Measurements from ENCODE around the gene KRTAP4-12.

- TF ChIP-seq, protein P1, sequence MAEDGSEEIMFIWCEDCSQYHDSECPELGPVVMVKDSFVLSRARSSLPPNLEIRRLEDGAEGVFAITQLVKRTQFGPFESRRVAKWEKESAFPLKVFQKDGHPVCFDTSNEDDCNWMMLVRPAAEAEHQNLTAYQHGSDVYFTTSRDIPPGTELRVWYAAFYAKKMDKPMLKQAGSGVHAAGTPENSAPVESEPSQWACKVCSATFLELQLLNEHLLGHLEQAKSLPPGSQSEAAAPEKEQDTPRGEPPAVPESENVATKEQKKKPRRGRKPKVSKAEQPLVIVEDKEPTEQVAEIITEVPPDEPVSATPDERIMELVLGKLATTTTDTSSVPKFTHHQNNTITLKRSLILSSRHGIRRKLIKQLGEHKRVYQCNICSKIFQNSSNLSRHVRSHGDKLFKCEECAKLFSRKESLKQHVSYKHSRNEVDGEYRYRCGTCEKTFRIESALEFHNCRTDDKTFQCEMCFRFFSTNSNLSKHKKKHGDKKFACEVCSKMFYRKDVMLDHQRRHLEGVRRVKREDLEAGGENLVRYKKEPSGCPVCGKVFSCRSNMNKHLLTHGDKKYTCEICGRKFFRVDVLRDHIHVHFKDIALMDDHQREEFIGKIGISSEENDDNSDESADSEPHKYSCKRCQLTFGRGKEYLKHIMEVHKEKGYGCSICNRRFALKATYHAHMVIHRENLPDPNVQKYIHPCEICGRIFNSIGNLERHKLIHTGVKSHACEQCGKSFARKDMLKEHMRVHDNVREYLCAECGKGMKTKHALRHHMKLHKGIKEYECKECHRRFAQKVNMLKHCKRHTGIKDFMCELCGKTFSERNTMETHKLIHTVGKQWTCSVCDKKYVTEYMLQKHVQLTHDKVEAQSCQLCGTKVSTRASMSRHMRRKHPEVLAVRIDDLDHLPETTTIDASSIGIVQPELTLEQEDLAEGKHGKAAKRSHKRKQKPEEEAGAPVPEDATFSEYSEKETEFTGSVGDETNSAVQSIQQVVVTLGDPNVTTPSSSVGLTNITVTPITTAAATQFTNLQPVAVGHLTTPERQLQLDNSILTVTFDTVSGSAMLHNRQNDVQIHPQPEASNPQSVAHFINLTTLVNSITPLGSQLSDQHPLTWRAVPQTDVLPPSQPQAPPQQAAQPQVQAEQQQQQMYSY (CRISPR knock-in tag; IDR thresholded peaks at IDR 0.05): no peak
- TF ChIP-seq CTCF (IDR thresholded peaks at IDR 0.05 in 2 of 3, conservative IDR thresholded peaks at IDR 0.05 in 1 of 3; ENCODE audit: control insufficient read depth in 2 of 3, extremely low read depth in 1 of 3, insufficient read depth in 1 of 3, low read depth in 3 of 3, low read length in 3 of 3) (no peak), ATF7 (IDR thresholded peaks at IDR 0.05; ENCODE audit: low read depth) (no peak), YY1 (IDR thresholded peaks at IDR 0.05; ENCODE audit: low read depth, low read length) (no peak), IKZF1 (conservative IDR thresholded peaks at IDR 0.05) (no peak), ZNF274 (IDR thresholded peaks at IDR 0.05; ENCODE audit: insufficient read depth, insufficient read length) (no peak), LARP7 (IDR thresholded peaks at IDR 0.05) (no peak), RAD21 (IDR thresholded peaks at IDR 0.05; ENCODE audit: insufficient read depth, low read depth, low read length) (no peak), BHLHE40 (IDR thresholded peaks at IDR 0.05; ENCODE audit: borderline replicate concordance in 1 of 2, low read depth in 2 of 2, low read length in 1 of 2) (no peak), RELA (IDR thresholded peaks at IDR 0.05; ENCODE audit: borderline replicate concordance, partially characterized antibody) (no peak), EZH2 (IDR thresholded peaks at IDR 0.05; ENCODE audit: borderline replicate concordance, control insufficient read depth, low read depth, low read length) (no peak)
- TF ChIP-seq, protein P2, sequence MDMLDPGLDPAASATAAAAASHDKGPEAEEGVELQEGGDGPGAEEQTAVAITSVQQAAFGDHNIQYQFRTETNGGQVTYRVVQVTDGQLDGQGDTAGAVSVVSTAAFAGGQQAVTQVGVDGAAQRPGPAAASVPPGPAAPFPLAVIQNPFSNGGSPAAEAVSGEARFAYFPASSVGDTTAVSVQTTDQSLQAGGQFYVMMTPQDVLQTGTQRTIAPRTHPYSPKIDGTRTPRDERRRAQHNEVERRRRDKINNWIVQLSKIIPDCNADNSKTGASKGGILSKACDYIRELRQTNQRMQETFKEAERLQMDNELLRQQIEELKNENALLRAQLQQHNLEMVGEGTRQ (IDR thresholded peaks at IDR 0.05; ENCODE audit: borderline replicate concordance, low read depth, low read length): no peak
- TF ChIP-seq, protein P3, sequence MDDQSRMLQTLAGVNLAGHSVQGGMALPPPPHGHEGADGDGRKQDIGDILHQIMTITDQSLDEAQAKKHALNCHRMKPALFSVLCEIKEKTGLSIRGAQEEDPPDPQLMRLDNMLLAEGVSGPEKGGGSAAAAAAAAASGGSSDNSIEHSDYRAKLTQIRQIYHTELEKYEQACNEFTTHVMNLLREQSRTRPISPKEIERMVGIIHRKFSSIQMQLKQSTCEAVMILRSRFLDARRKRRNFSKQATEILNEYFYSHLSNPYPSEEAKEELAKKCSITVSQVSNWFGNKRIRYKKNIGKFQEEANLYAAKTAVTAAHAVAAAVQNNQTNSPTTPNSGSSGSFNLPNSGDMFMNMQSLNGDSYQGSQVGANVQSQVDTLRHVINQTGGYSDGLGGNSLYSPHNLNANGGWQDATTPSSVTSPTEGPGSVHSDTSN (IDR thresholded peaks at IDR 0.05; ENCODE audit: insufficient replicate concordance, low read depth, low read length): no peak
These were observed 8.0 kb upstream of the KRTAP4-12 start for GRCh38 chr17:41131979-41132378.

Data from GM12878 (cell line).